ENCODE data around the gene WAPL. TPM values are rescaled to one million over a fixed set of nuclear protein-coding genes. Genes with fewer than 3 reads are reported as not detected.

WAPL gene
- total RNA-seq, 1 experiment from 2014 or later = 49.4 TPM

GRCh38 chr10:86446987-86447386 lies 74.6 kb downstream of the WAPL start:
- no peaks in the 10 kb centered on the region for H3K27me3 ChIP-seq (replicated peaks; ENCODE audit: insufficient read depth, low read depth, low read length, poor library complexity)
- peaks cover 82% of the 10 kb centered on the region for H3K36me3 ChIP-seq (ENCODE audit: insufficient read depth, low read length, poor library complexity, severe bottlenecking)
- intact Hi-C loops (cut with micrococcal nuclease; ENCODE audit: unreplicated experiment) = no loop called here
- no TSS peak for BruUV-seq (replicated peaks)
- DNase-seq (ENCODE audit: low spot score) = no peak
- peak overlapping the region; percentile 32 for H3K27ac ChIP-seq (ENCODE audit: low read depth, low read length, poor library complexity, severe bottlenecking)
- CTCF ChIA-PET = no interaction called here
- no peak overlapping the region for H3K4me3 ChIP-seq (ENCODE audit: low read depth, low read length, poor library complexity, severe bottlenecking)
- POLR2A ChIA-PET (ENCODE audit: low non-redundant PET) = no interaction called here
- TF ChIP-seq EZH2 (IDR thresholded peaks at IDR 0.05; ENCODE audit: borderline replicate concordance, low read depth, low read length, poor library complexity, severe bottlenecking) (no peak), CTCF (conservative IDR thresholded peaks at IDR 0.05; ENCODE audit: low read depth, low read length) (no peak)
- no peaks in the 10 kb centered on the region for H3K9me3 ChIP-seq (ENCODE audit: low read depth, low read length, poor library complexity, severe bottlenecking)
- no peaks in the 10 kb centered on the region for H3K4me1 ChIP-seq (ENCODE audit: insufficient read depth, low read length, poor library complexity, severe bottlenecking)

GRCh38 chr10:86446440-86446839 lies 75.2 kb downstream of the WAPL start:
- DNase-seq (ENCODE audit: low spot score) = no peak
- H3K27ac ChIP-seq (ENCODE audit: low read depth, low read length, poor library complexity, severe bottlenecking) = no peak overlapping the region
- H3K4me1 ChIP-seq (ENCODE audit: insufficient read depth, low read length, poor library complexity, severe bottlenecking) = no peaks in the 10 kb centered on the region
- H3K36me3 ChIP-seq (ENCODE audit: insufficient read depth, low read length, poor library complexity, severe bottlenecking) = peaks cover 82% of the 10 kb centered on the region
- no peak for TF ChIP-seq EZH2 (IDR thresholded peaks at IDR 0.05; ENCODE audit: borderline replicate concordance, low read depth, low read length, poor library complexity, severe bottlenecking)
- H3K9me3 ChIP-seq (ENCODE audit: low read depth, low read length, poor library complexity, severe bottlenecking) = no peaks in the 10 kb centered on the region
- H3K27me3 ChIP-seq (replicated peaks; ENCODE audit: insufficient read depth, low read depth, low read length, poor library complexity) = no peaks in the 10 kb centered on the region
- intact Hi-C loops (cut with micrococcal nuclease; ENCODE audit: unreplicated experiment) = no loop called here
- POLR2A ChIA-PET (ENCODE audit: low non-redundant PET) = no interaction called here
- no peak overlapping the region for H3K4me3 ChIP-seq (ENCODE audit: low read depth, low read length, poor library complexity, severe bottlenecking)
- no TSS peak for BruUV-seq (replicated peaks)
- CTCF ChIA-PET = no interaction called here

- BruUV-seq (replicated peaks) = no TSS peak
- H3K4me1 ChIP-seq (ENCODE audit: insufficient read depth, low read length, poor library complexity, severe bottlenecking) = no peaks in the 10 kb centered on the region
- no peaks in the 10 kb centered on the region for H3K27me3 ChIP-seq (replicated peaks; ENCODE audit: insufficient read depth, low read depth, low read length, poor library complexity)
- no peak overlapping the region for H3K27ac ChIP-seq (ENCODE audit: low read depth, low read length, poor library complexity, severe bottlenecking)
- H3K36me3 ChIP-seq (ENCODE audit: insufficient read depth, low read length, poor library complexity, severe bottlenecking) = peaks cover 72% of the 10 kb centered on the region
- no peak overlapping the region for H3K4me3 ChIP-seq (ENCODE audit: low read depth, low read length, poor library complexity, severe bottlenecking)
- DNase-seq (ENCODE audit: low spot score) = no peak
- no peaks in the 10 kb centered on the region for H3K9me3 ChIP-seq (ENCODE audit: low read depth, low read length, poor library complexity, severe bottlenecking)
- POLR2A ChIA-PET (ENCODE audit: low non-redundant PET) = no interaction called here
- TF ChIP-seq CTCF (conservative IDR thresholded peaks at IDR 0.05; ENCODE audit: low read depth, low read length) = no peak
- no peak for TF ChIP-seq EZH2 (IDR thresholded peaks at IDR 0.05; ENCODE audit: borderline replicate concordance, low read depth, low read length, poor library complexity, severe bottlenecking)
- intact Hi-C loops (cut with micrococcal nuclease; ENCODE audit: unreplicated experiment) = no loop called here
- CTCF ChIA-PET = no interaction called here
Measured at GRCh38 chr10:86443936-86444335, 77.7 kb downstream of the WAPL start.

GRCh38 chr10:86443069-86443468 lies 78.5 kb downstream of the WAPL start:
- no TSS peak for BruUV-seq (replicated peaks)
- Histone ChIP-seq H3K36me3 (ENCODE audit: insufficient read depth, low read length, poor library complexity, severe bottlenecking) (peaks cover 64% of the 10 kb centered on the region), H3K27ac (ENCODE audit: low read depth, low read length, poor library complexity, severe bottlenecking) (no peak overlapping the region), H3K27me3 (replicated peaks; ENCODE audit: insufficient read depth, low read depth, low read length, poor library complexity) (no peaks in the 10 kb centered on the region), H3K4me3 (ENCODE audit: low read depth, low read length, poor library complexity, severe bottlenecking) (no peak overlapping the region), H3K9me3 (ENCODE audit: low read depth, low read length, poor library complexity, severe bottlenecking) (no peaks in the 10 kb centered on the region), H3K4me1 (ENCODE audit: insufficient read depth, low read length, poor library complexity, severe bottlenecking) (no peaks in the 10 kb centered on the region)
- POLR2A ChIA-PET (ENCODE audit: low non-redundant PET) = no interaction called here
- TF ChIP-seq EZH2 (IDR thresholded peaks at IDR 0.05; ENCODE audit: borderline replicate concordance, low read depth, low read length, poor library complexity, severe bottlenecking) = no peak
- intact Hi-C loops (cut with micrococcal nuclease; ENCODE audit: unreplicated experiment) = no loop called here
- CTCF ChIA-PET = no interaction called here
- DNase-seq (ENCODE audit: low spot score) = no peak
